Measurements from ENCODE around the gene GTF2A1. TPM values are rescaled to one million over a fixed set of nuclear protein-coding genes. Genes with fewer than 3 reads are reported as not detected.

Gene GTF2A1
- total and polyA plus RNA-seq, 2 experiments from 2014 or later = 3.9 to 27.8 TPM

DNA sequence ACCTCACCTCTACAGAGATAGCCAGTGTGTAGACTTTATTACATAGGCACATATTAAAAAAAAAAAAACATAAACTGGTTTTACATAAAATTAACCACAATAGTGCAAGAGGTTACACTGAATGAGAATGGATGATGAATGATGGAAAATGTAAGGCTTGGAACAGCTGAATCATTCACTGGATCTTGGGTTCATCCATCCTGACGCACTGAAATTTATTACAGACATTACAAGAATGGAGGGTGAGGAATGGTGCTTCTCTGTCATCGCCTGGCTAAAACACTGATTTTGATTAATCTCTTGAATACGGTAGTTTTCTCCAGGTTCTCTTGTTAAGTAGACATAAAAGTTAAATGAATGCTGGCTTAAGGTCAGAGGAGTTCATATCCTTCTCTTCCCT lies 40.0 kb upstream of the GTF2A1 start:
- in situ Hi-C loops (cut with MboI) = no loop called here
- no peak for TF ChIP-seq EZH2phosphoT487 (IDR thresholded peaks at IDR 0.05; ENCODE audit: insufficient read depth, low read depth)
- TF ChIP-seq EZH2 (IDR thresholded peaks at IDR 0.05; ENCODE audit: insufficient read depth, poor library complexity, severe bottlenecking) = no peak
- H3K4me3 ChIP-seq = no peak overlapping the region
- H3K79me2 ChIP-seq (ENCODE audit: insufficient read depth) = no peaks in the 10 kb centered on the region
- no peak overlapping the region for H3K9ac ChIP-seq
- no peaks in the 10 kb centered on the region for H3K36me3 ChIP-seq (ENCODE audit: low read depth)
- no peak overlapping the region for H3K4me2 ChIP-seq (ENCODE audit: unreplicated experiment)
- no peak overlapping the region for H3K27ac ChIP-seq
- no peaks in the 10 kb centered on the region for H3K9me2 ChIP-seq (ENCODE audit: insufficient read depth)
- no peaks in the 10 kb centered on the region for H4K20me1 ChIP-seq (ENCODE audit: insufficient read depth)
- DNase-seq = no peak
- WGBS, 2 experiments (ENCODE audit: low coverage in 1 of 2, low lambda C conversion rate in 2 of 2, missing lambda C conversion rate in 2 of 2) = 56 to 66% methylated on average over 3 of the region's 3 CpGs
- H3F3A ChIP-seq (ENCODE audit: insufficient read depth) = no peaks in the 10 kb centered on the region
- H3K27me3 ChIP-seq (replicated peaks; ENCODE audit: insufficient read depth) = peaks cover 4% of the 10 kb centered on the region; the same call in 1 of the 2 replicates
- no peak overlapping the region for H2AFZ ChIP-seq
- no peaks in the 10 kb centered on the region for H3K9me3 ChIP-seq (ENCODE audit: low read depth)
- no peaks in the 10 kb centered on the region for H3K4me1 ChIP-seq (ENCODE audit: insufficient read depth)

DNA sequence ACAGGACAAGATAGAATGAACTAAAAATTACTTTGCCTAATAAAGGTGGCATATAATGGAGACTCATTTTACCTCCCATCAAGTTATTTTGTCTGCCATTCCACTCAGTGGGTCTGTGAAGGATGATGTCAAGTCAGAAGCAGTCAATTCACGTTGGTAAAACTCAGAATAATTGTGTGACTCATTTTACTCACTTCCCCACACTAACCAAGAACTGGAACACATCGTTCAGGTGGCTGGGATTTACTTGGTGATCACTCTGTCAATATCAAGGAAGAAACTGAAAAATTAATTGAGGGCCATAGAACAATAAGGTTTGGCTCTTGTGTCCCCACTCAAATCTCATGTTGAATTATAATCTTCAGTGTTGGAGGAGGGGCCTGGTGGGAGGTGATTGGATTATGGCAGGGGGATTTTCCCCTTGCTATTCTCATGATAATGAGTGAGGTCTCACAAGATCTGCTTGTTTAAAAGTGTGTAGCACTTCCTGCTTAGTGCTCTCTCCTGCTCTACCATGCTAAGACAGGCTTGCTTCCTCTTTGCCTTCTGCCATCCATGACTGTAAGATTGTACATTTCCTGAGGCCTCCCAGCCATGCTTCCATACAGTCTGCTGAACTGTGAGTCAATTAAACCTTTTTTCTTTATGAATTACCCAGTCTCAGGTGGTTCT lies 35.7 kb upstream of the GTF2A1 start:
- H4K20me1 ChIP-seq (ENCODE audit: insufficient read depth) = no peaks in the 10 kb centered on the region
- no peaks in the 10 kb centered on the region for H3F3A ChIP-seq (ENCODE audit: insufficient read depth)
- peaks cover 7% of the 10 kb centered on the region; the same call in 1 of the 2 replicates for H3K27me3 ChIP-seq (replicated peaks; ENCODE audit: insufficient read depth)
- in situ Hi-C loops (cut with MboI) = no loop called here
- no peak overlapping the region for H3K27ac ChIP-seq
- no peaks in the 10 kb centered on the region for H3K9me3 ChIP-seq (ENCODE audit: low read depth)
- no peaks in the 10 kb centered on the region for H3K36me3 ChIP-seq (ENCODE audit: low read depth)
- WGBS, 2 experiments (ENCODE audit: low coverage in 1 of 2, low lambda C conversion rate in 2 of 2, missing lambda C conversion rate in 2 of 2) = 38 to 58% methylated on average over 2 of the region's 2 CpGs
- H3K9me2 ChIP-seq (ENCODE audit: insufficient read depth) = no peaks in the 10 kb centered on the region
- no peak for TF ChIP-seq EZH2 (IDR thresholded peaks at IDR 0.05; ENCODE audit: insufficient read depth, poor library complexity, severe bottlenecking)
- no peak for TF ChIP-seq EZH2phosphoT487 (IDR thresholded peaks at IDR 0.05; ENCODE audit: insufficient read depth, low read depth)
- no peaks in the 10 kb centered on the region for H3K79me2 ChIP-seq (ENCODE audit: insufficient read depth)
- no peak for DNase-seq
- H3K4me1 ChIP-seq (ENCODE audit: insufficient read depth) = no peaks in the 10 kb centered on the region
- H3K4me3 ChIP-seq = no peak overlapping the region
- no peak overlapping the region for H2AFZ ChIP-seq
- H3K9ac ChIP-seq = no peak overlapping the region
- H3K4me2 ChIP-seq (ENCODE audit: unreplicated experiment) = no peak overlapping the region

DNA sequence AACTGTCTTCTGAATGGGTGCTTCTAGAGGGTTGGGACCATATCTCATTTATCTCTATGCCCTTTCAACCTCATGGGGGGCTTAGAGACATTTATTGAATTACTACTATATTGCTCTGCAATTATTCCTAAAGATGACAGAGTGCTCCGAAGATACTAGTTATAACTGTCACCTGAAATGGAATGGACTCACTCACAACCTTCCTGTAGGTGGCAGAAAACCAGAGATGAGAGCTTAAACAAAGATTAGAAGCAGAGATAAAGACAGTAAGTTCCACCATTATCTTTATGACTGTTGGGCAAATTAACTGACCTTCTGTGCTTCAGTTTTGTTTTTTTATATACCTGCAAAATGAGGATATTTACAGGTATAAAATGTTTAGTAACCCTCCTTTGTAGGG lies 31.5 kb upstream of the GTF2A1 start:
- in situ Hi-C loops (cut with MboI) = no loop called here
- Histone ChIP-seq H3K4me1 (ENCODE audit: insufficient read depth) (0 out of 2 replicates have a peak, but pooled peaks cover under 1% of the 10 kb centered on the region), H3F3A (ENCODE audit: insufficient read depth) (no peaks in the 10 kb centered on the region), H3K9me2 (ENCODE audit: insufficient read depth) (no peaks in the 10 kb centered on the region), H2AFZ (no peak overlapping the region), H3K36me3 (ENCODE audit: low read depth) (no peaks in the 10 kb centered on the region), H3K27me3 (replicated peaks; ENCODE audit: insufficient read depth) (peaks cover 8% of the 10 kb centered on the region; the same call in 1 of the 2 replicates), H3K4me2 (ENCODE audit: unreplicated experiment) (no peak overlapping the region), H3K4me3 (no peak overlapping the region), H3K9ac (no peak overlapping the region), H4K20me1 (ENCODE audit: insufficient read depth) (no peaks in the 10 kb centered on the region), H3K79me2 (ENCODE audit: insufficient read depth) (no peaks in the 10 kb centered on the region), H3K27ac (no peak overlapping the region), H3K9me3 (ENCODE audit: low read depth) (no peaks in the 10 kb centered on the region)
- TF ChIP-seq EZH2 (IDR thresholded peaks at IDR 0.05; ENCODE audit: insufficient read depth, poor library complexity, severe bottlenecking) = no peak
- no peak for TF ChIP-seq EZH2phosphoT487 (IDR thresholded peaks at IDR 0.05; ENCODE audit: insufficient read depth, low read depth)
- DNase-seq = no peak
- 50 to 52% methylated on average over 1 of the region's 1 CpG for WGBS, 2 experiments (ENCODE audit: low coverage in 1 of 2, low lambda C conversion rate in 2 of 2, missing lambda C conversion rate in 2 of 2)

DNA sequence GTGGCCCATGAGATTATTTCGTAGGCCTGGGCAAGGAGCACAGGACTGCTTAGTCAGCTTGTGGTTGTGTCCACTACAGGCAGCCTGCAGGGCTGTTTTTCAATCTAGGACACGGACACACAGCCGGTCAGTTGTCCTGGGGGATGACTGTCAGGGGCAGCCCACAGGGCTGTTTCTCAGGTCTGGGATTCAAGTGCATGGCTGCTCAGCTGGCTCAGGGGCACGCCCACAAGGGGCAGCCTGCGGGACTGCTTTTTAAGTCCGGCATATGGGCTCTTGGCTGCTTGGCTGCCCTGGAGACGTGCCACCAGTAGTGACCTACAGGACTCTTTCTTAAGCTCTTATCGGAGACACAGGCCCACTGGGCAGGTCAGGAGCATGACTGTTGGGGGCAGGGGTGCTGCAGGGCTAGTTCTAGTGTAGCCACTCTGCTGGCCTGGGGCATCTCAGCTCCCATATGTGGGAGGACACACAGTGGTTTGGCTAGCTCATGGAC lies 26.6 kb upstream of the GTF2A1 start:
- in situ Hi-C loops (cut with MboI) = no loop called here
- no peaks in the 10 kb centered on the region for H3K9me2 ChIP-seq (ENCODE audit: insufficient read depth)
- 33 to 44% methylated on average over 8 of the region's 8 CpGs for WGBS, 2 experiments (ENCODE audit: low coverage in 1 of 2, low lambda C conversion rate in 2 of 2, missing lambda C conversion rate in 2 of 2)
- peaks cover 3% of the 10 kb centered on the region; the same call in 1 of the 2 replicates for H3K27me3 ChIP-seq (replicated peaks; ENCODE audit: insufficient read depth)
- peak overlapping the region; percentile 81; the same call in 1 of the 2 replicates for H2AFZ ChIP-seq
- DNase-seq = peak; percentile 77
- H4K20me1 ChIP-seq (ENCODE audit: insufficient read depth) = no peaks in the 10 kb centered on the region
- H3K9ac ChIP-seq = no peak overlapping the region
- no peaks in the 10 kb centered on the region for H3K79me2 ChIP-seq (ENCODE audit: insufficient read depth)
- H3K36me3 ChIP-seq (ENCODE audit: low read depth) = no peaks in the 10 kb centered on the region
- H3F3A ChIP-seq (ENCODE audit: insufficient read depth) = peaks cover 19% of the 10 kb centered on the region
- peak overlapping the region; percentile 70 for H3K4me2 ChIP-seq (ENCODE audit: unreplicated experiment)
- no peak overlapping the region for H3K4me3 ChIP-seq
- peaks cover 15% of the 10 kb centered on the region; the same call in 1 of the 2 replicates for H3K4me1 ChIP-seq (ENCODE audit: insufficient read depth)
- no peaks in the 10 kb centered on the region for H3K9me3 ChIP-seq (ENCODE audit: low read depth)
- TF ChIP-seq EZH2phosphoT487 (IDR thresholded peaks at IDR 0.05; ENCODE audit: insufficient read depth, low read depth) (no peak), EZH2 (IDR thresholded peaks at IDR 0.05; ENCODE audit: insufficient read depth, poor library complexity, severe bottlenecking) (no peak)
- H3K27ac ChIP-seq = peak overlapping the region; percentile 58; the same call in 1 of the 2 replicates
